ENCODE data around the gene CD83.
"Not testable (repeated sequence)": the region's sequence is repeated elsewhere in the genome, so short reads cannot be mapped to it uniquely, and the experiment has no call there.

CD83 gene

GRCh38 chr6:14147891-14148290 is 30.3 kb downstream of the CD83 start:
- no peak for DNase-seq (ENCODE audit: low read depth in 2 of 2)

- DNase-seq (ENCODE audit: low read depth in 2 of 2) = no peak
These were observed 30.9 kb downstream of the CD83 start for GRCh38 chr6:14148471-14148870.

GRCh38 chr6:14149053-14149738 is 31.6 kb downstream of the CD83 start:
- DNase-seq (ENCODE audit: low read depth in 2 of 2) = no peak

GRCh38 chr6:14149739-14150130 is 32.2 kb downstream of the CD83 start:
- DNase-seq (ENCODE audit: low read depth in 2 of 2) = no peak

GRCh38 chr6:14151300-14151699 is 33.7 kb downstream of the CD83 start:
- not testable (repeated sequence) for DNase-seq (ENCODE audit: low read depth in 2 of 2)

GRCh38 chr6:14151773-14152172 is 34.2 kb downstream of the CD83 start:
- no peak for DNase-seq (ENCODE audit: low read depth in 2 of 2)

GRCh38 chr6:14153228-14153627 is 35.7 kb downstream of the CD83 start:
- no peak for DNase-seq (ENCODE audit: low read depth in 2 of 2)

- no peak for DNase-seq (ENCODE audit: low read depth in 2 of 2)
These were observed 41.5 kb downstream of the CD83 start for GRCh38 chr6:14159090-14159489.

GRCh38 chr6:14162826-14163225 is 45.3 kb downstream of the CD83 start:
- no peak for DNase-seq (ENCODE audit: low read depth in 2 of 2)

GRCh38 chr6:14165091-14165490 is 47.5 kb downstream of the CD83 start:
- no peak for DNase-seq (ENCODE audit: low read depth in 2 of 2)

- DNase-seq (ENCODE audit: low read depth in 2 of 2) = no peak
These were observed 49.3 kb downstream of the CD83 start for GRCh38 chr6:14166839-14167238.

GRCh38 chr6:14170128-14170527 is 52.6 kb downstream of the CD83 start:
- DNase-seq (ENCODE audit: low read depth in 2 of 2) = no peak

GRCh38 chr6:14172562-14172961 is 55.0 kb downstream of the CD83 start:
- DNase-seq (ENCODE audit: low read depth in 2 of 2) = no peak

GRCh38 chr6:14174226-14174625 is 56.7 kb downstream of the CD83 start:
- no peak for DNase-seq (ENCODE audit: low read depth in 2 of 2)

- no peak for DNase-seq (ENCODE audit: low read depth in 2 of 2)
These were observed 57.4 kb downstream of the CD83 start for GRCh38 chr6:14174996-14175395.

GRCh38 chr6:14176429-14176828 is 58.9 kb downstream of the CD83 start:
- DNase-seq (ENCODE audit: low read depth in 2 of 2) = no peak

GRCh38 chr6:14177413-14178082 is 60.0 kb downstream of the CD83 start:
- no peak for DNase-seq (ENCODE audit: low read depth in 2 of 2)

- DNase-seq (ENCODE audit: low read depth in 2 of 2) = no peak
These were observed 60.5 kb downstream of the CD83 start for GRCh38 chr6:14178083-14178445.

GRCh38 chr6:14180609-14181008 is 63.0 kb downstream of the CD83 start:
- DNase-seq (ENCODE audit: low read depth in 2 of 2) = no peak

GRCh38 chr6:14182916-14183315 is 65.3 kb downstream of the CD83 start:
- DNase-seq (ENCODE audit: low read depth in 2 of 2) = no peak
